LNCAP (cell line): ENCODE measurements around the gene GRID1.
A peak's percentile ranks its signal among the peaks of the same experiment; 100 is the strongest.

ENCODE experiments used
- CTCF ChIP-seq: fragments of 450-650 bp; IDR thresholded peaks from 2 replicates; pipeline ENCODE4 v1.5.1; 2017; ENCODE audit warnings: mild to moderate bottlenecking

GRID1 gene

GRCh38 chr10:85786401-85786899, 580.1 kb downstream of the GRID1 start:
- TF ChIP-seq CTCF: peak; percentile 18; the same call in 1 of the 2 replicates

GRCh38 chr10:85784792-85785191, 581.8 kb downstream of the GRID1 start:
- TF ChIP-seq CTCF: no peak

- TF ChIP-seq CTCF: no peak
These were observed 585.2 kb downstream of the GRID1 start for GRCh38 chr10:85781404-85781803.

- TF ChIP-seq CTCF: no peak
These were observed 588.5 kb downstream of the GRID1 start for GRCh38 chr10:85778074-85778473.

- TF ChIP-seq CTCF: no peak
These were observed 598.7 kb downstream of the GRID1 start for GRCh38 chr10:85767891-85768290.

GRCh38 chr10:85764108-85764507, 602.5 kb downstream of the GRID1 start:
- TF ChIP-seq CTCF: no peak

GRCh38 chr10:85761906-85762445, 604.6 kb downstream of the GRID1 start:
- TF ChIP-seq CTCF: no peak
